K562 (cell line): ENCODE measurements around the gene NEK1. TPM values are rescaled to one million over a fixed set of nuclear protein-coding genes. Genes with fewer than 3 reads are reported as not detected.

Source experiments
- ATAC-seq: fragments of 200-7000 bp; cut with Tn5 transposase; 3 replicates; pipeline ENCODE4 v1.9.1; 2020; ENCODE audit warnings: moderate library complexity
- BruUV-seq: library from RNA; stranded (reverse); fragments of 400-500 nt; replicated peaks from 2 replicates; lab custom pipeline; 2021; lab: Mats Ljungman, UMichigan
- CTCF ChIA-PET: fragments of 300-600 bp; formaldehyde crosslinking; extraction: SDS; loops from one replicate; lab custom pipeline; 2021; ENCODE audit warnings: low intra/inter-chr PET ratio; lab: Yijun Ruan, JAX
- POLR2A ChIA-PET: fragments of 300-600, 350-650 bp; sonication (Branson Sonifier 250); formaldehyde crosslinking; extraction: SDS; loops from one replicate; lab custom pipeline; 2021; ENCODE audit warnings: antibody characterized with exemption, inconsistent platforms; lab: Yijun Ruan, JAX
- DNase-seq, 4 experiments: peaks; one replicate each; pipeline versions ENCODE4 v3.0.0 to v3.0.0-alpha.2; 2011 to 2018; ENCODE audit warnings: low spot score in 3 of 4, mixed read lengths in 3 of 4; ENCODE audit errors: extremely low read depth in 1 of 4
- FAIRE-seq: peaks from 2 replicates; lab custom pipeline; 2011; peaks lifted over from hg19 to GRCh38; lab: Jason Lieb, UNC
- H2AFZ ChIP-seq: 2 replicates; pipeline ENCODE4 v1.6.0; 2011; ENCODE audit warnings: low read depth, low read length, control low read depth, inconsistent platforms
- H3K27ac ChIP-seq: fragments of 200-600 bp; 3 replicates; pipeline ENCODE4 v1.8.0; 2011; ENCODE audit warnings: low read depth, mild to moderate bottlenecking, control low read depth, inconsistent platforms, low read length, moderate library complexity, mixed read lengths; ENCODE audit errors: extremely low read depth
- H3K27me3 ChIP-seq, 2 experiments: fragments of 300-600 bp in 1 of 2; 2 replicates in 1 of 2; 3 replicates in 1 of 2; pipeline versions ENCODE4 v1.6.0 to v1.8.0; 2011; ENCODE audit warnings: inconsistent platforms in 2 of 2, low read length in 2 of 2, mild to moderate bottlenecking in 1 of 2, mixed read lengths in 1 of 2, moderate library complexity in 1 of 2; ENCODE audit not compliant: control insufficient read depth in 2 of 2, insufficient read depth in 2 of 2
- H3K36me3 ChIP-seq: fragments of 300-600 bp; 3 replicates; pipeline ENCODE4 v1.8.0; 2011; ENCODE audit warnings: mild to moderate bottlenecking, low read length, inconsistent platforms; ENCODE audit not compliant: control insufficient read depth, insufficient read depth
- H3K4me1 ChIP-seq, 2 experiments: fragments of 200-600 bp in 1 of 2; replicated peaks in 1 of 2; 2 replicates in 1 of 2; 3 replicates in 1 of 2; pipeline versions ENCODE4 v1.5.1 to v1.8.0; 2011; ENCODE audit warnings: inconsistent platforms in 2 of 2, low read length in 2 of 2, mild to moderate bottlenecking in 1 of 2, mixed read lengths in 1 of 2, moderate library complexity in 1 of 2; ENCODE audit not compliant: control insufficient read depth in 2 of 2, insufficient read depth in 2 of 2
- H3K4me2 ChIP-seq: 2 replicates; pipeline ENCODE4 v1.6.1; 2011; ENCODE audit warnings: low read length, control low read depth, inconsistent platforms, mixed read lengths; ENCODE audit not compliant: insufficient read depth
- H3K4me3 ChIP-seq: fragments of 200-600 bp; sonication (generic), shearing (Covaris generic); 2 replicates; pipeline ENCODE4 v1.5.1; 2016; ENCODE audit warnings: control low read depth, inconsistent platforms
- H3K79me2 ChIP-seq: fragments of 200-600 bp; 3 replicates; pipeline ENCODE4 v1.8.0; 2011; ENCODE audit warnings: low read length, inconsistent platforms; ENCODE audit not compliant: control insufficient read depth, insufficient read depth
- H3K9ac ChIP-seq, 2 experiments: 2 replicates each; pipeline versions ENCODE4 v1.6.0 to v1.6.1; 2011; ENCODE audit warnings: low read depth in 2 of 2, low read length in 2 of 2, control low read depth in 1 of 2, inconsistent platforms in 1 of 2, mild to moderate bottlenecking in 1 of 2, mixed read lengths in 1 of 2; ENCODE audit not compliant: insufficient read depth in 1 of 2
- H3K9me1 ChIP-seq: one replicate; pipeline ENCODE4 v1.6.0; 2011; ENCODE audit warnings: inconsistent platforms, mild to moderate bottlenecking, low read length, moderate library complexity; ENCODE audit not compliant: control insufficient read depth, insufficient read depth
- H3K9me3 ChIP-seq: replicated peaks from 2 replicates; pipeline ENCODE4 v1.5.1; 2011; ENCODE audit warnings: low read depth, low read length, inconsistent platforms; ENCODE audit not compliant: control insufficient read depth, insufficient read depth
- H4K20me1 ChIP-seq: replicated peaks from 2 replicates; pipeline ENCODE4 v1.6.1; 2011; ENCODE audit warnings: low read length, inconsistent platforms, mixed read lengths; ENCODE audit not compliant: control insufficient read depth, insufficient read depth
- NCOA6 ChIP-seq: fragments of 450-650 bp; IDR thresholded peaks from 2 replicates; pipeline ENCODE4 v1.6.1; 2017; ENCODE audit warnings: mild to moderate bottlenecking
- NCOR1 ChIP-seq: fragments of 450-650 bp; IDR thresholded peaks from 2 replicates; pipeline ENCODE4 v1.6.1; 2016; ENCODE audit warnings: mild to moderate bottlenecking, moderate library complexity
- TEAD4 ChIP-seq, 2 experiments: sonication (generic) in 1 of 2; formaldehyde crosslinking in 1 of 2; IDR thresholded peaks; 2 replicates each; pipeline versions ENCODE4 v1.6.1 to v1.8.0; 2012 to 2022; ENCODE audit warnings: borderline replicate concordance in 1 of 2, inconsistent platforms in 1 of 2, low read length in 1 of 2, mild to moderate bottlenecking in 1 of 2, missing genetic modification reagents in 1 of 2
- TFAM ChIP-seq: fragments of 250-450 bp; sonication (Bioruptor Pico); conservative IDR thresholded peaks from 2 replicates; pipeline ENCODE4 v1.5.0; 2021; ENCODE audit warnings: mild to moderate bottlenecking, moderate library complexity
- TFE3 ChIP-seq: fragments of 450-650 bp; formaldehyde crosslinking; IDR thresholded peaks from 2 replicates; pipeline ENCODE4 v1.4.0; 2020; ENCODE audit warnings: mild to moderate bottlenecking, mixed read lengths
- ZNF280B ChIP-seq: fragments of 250-450 bp; sonication (Bioruptor Pico); IDR thresholded peaks from 2 replicates; pipeline ENCODE4 v1.5.1; 2021; ENCODE audit warnings: mild to moderate bottlenecking
- ZNF586 ChIP-seq: fragments of 450-650 bp; formaldehyde crosslinking; conservative IDR thresholded peaks from 2 replicates; pipeline ENCODE4 v1.4.0; 2020; ENCODE audit warnings: mild to moderate bottlenecking, moderate library complexity
- WGBS: fragments of 100-300 bp; shearing (Covaris generic); methylation state at CpG from one replicate; pipeline ENCODE4 v1.1.6; 2016; ENCODE audit warnings: low coverage, mixed read lengths; ENCODE audit not compliant: insufficient coverage; ENCODE audit errors: missing lambda C conversion rate; 5-methylcytosine and 5-hydroxymethylcytosine counted together
- in situ Hi-C: fragments of 300-500 bp; cut with MboI; formaldehyde crosslinking; loops from 4 replicates; pipeline ENCODE4 v1.15.0; 2018; ENCODE audit warnings: inconsistent platforms, mixed read lengths
- intact Hi-C: fragments of 100-400 bp; cut with micrococcal nuclease; formaldehyde crosslinking; loops from 2 replicates; pipeline ENCODE4 v1.14.2; 2022
- polyA plus RNA-seq, 8 experiments: library from polyadenylated mRNA; depleted of rRNA in 4 of 8; stranded (reverse) in 5 of 8; unstranded in 3 of 8; fragments of >200 nt; fragmentation: Nextera tagmentation in 2 of 8; fragmentation: Illumina TruSeq in 1 of 8; extraction: Ambion mirVana in 2 of 8; extraction: Trizol in 1 of 8; gene quantifications; 2 replicates each; pipeline versions ENCODE4 v1.2.1 to v1.2.3, GENCODE V29; 2011 to 2014; ENCODE audit warnings: inconsistent platforms in 1 of 8, missing spikeins in 1 of 8
- total RNA-seq, 7 experiments: library from RNA; depleted of rRNA in 6 of 7; stranded (reverse); fragments of >200 nt in 6 of 7; fragmentation: Illumina TruSeq in 2 of 7; extraction: Trizol in 2 of 7; gene quantifications; 2 replicates each; pipeline versions ENCODE4 v1.2.1 to v1.2.3, GENCODE V29; 2011 to 2021; ENCODE audit warnings: low replicate concordance in 1 of 7
- TF ChIP-seq, protein P1 (sequence below): sonication (generic); formaldehyde crosslinking; IDR thresholded peaks from 2 replicates; pipeline ENCODE4 v1.8.0; 2022; ENCODE audit warnings: mild to moderate bottlenecking, missing genetic modification reagents, borderline replicate concordance

The NEK1 gene
- total and polyA plus RNA-seq, 9 of the 15 experiments (the other 6 are each of a cell fraction or from before 2014, with no cell fraction given): 6.2 to 15.7 (median 10.3) TPM

DNA sequence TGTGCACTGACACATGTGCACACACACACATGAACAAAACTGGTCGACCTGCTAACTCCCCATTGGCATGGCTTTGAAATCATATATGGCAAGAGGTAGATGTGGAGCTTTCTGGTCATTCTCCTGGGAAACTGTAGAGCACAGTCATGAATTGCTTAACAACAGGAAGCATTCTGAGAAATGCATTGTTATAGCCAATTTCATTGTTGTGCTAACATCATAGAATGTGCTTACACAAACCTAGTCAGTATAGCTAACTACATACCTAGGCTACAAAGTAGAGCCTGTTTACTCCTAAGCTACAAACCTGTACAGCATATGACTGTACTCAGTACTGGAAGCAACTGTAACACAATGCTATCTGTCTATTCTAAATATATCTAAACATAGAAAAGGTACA, 207.4 kb downstream of the NEK1 start (continued):
- TF ChIP-seq ZNF280B (CRISPR knock-in tag) (no peak), TEAD4 (IDR thresholded peaks at IDR 0.05; ENCODE audit: low read length) (no peak), TEAD4 (CRISPR knock-in tag; IDR thresholded peaks at IDR 0.05; ENCODE audit: borderline replicate concordance) (no peak), NCOA6 (no peak)

- H3K9ac ChIP-seq: no peak overlapping the region
- ATAC-seq: no peak
- CTCF ChIA-PET: no interaction called here
- no peaks in the 10 kb centered on the region for H3K79me2 ChIP-seq
- H3K9me1 ChIP-seq: no peaks in the 10 kb centered on the region
- peaks cover 12% of the 10 kb centered on the region for H3K36me3 ChIP-seq
- POLR2A ChIA-PET: no interaction called here
- H3K27ac ChIP-seq: no peak overlapping the region
- no TSS peak for BruUV-seq
- in situ Hi-C loops: no loop called here
- intact Hi-C loops: no loop called here
- H4K20me1 ChIP-seq: no peaks in the 10 kb centered on the region
- no peak for TF ChIP-seq ZNF586
- TF ChIP-seq TFE3: no peak
- no peak for TF ChIP-seq TFAM (CRISPR knock-in tag)
- no peak for TF ChIP-seq NCOR1
- TF ChIP-seq, protein P1, sequence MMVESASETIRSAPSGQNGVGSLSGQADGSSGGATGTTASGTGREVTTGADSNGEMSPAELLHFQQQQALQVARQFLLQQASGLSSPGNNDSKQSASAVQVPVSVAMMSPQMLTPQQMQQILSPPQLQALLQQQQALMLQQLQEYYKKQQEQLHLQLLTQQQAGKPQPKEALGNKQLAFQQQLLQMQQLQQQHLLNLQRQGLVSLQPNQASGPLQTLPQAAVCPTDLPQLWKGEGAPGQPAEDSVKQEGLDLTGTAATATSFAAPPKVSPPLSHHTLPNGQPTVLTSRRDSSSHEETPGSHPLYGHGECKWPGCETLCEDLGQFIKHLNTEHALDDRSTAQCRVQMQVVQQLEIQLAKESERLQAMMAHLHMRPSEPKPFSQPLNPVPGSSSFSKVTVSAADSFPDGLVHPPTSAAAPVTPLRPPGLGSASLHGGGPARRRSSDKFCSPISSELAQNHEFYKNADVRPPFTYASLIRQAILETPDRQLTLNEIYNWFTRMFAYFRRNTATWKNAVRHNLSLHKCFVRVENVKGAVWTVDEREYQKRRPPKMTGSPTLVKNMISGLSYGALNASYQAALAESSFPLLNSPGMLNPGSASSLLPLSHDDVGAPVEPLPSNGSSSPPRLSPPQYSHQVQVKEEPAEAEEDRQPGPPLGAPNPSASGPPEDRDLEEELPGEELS (CRISPR knock-in tag): no peak
- H3K4me1 ChIP-seq: no peaks in the 10 kb centered on the region
- H3K4me2 ChIP-seq: no peak overlapping the region
- H2AFZ ChIP-seq: no peak overlapping the region
- no peak overlapping the region for H3K4me3 ChIP-seq
- no peaks in the 10 kb centered on the region for H3K27me3 ChIP-seq
- no peak for DNase-seq
- no peak for FAIRE-seq
- WGBS: 46% methylated on average over 3 of the region's 3 CpGs
- H3K9me3 ChIP-seq: no peaks in the 10 kb centered on the region
Observed at GRCh38 chr4:169400832-169401231, 211.6 kb downstream of the NEK1 start.
